ENCODE data around the gene MMP7. TPM values are rescaled to one million over a fixed set of nuclear protein-coding genes. Genes with fewer than 3 reads are reported as not detected.

The MMP7 gene
- total and polyA plus RNA-seq, 2 of the 4 experiments (the other 2 are of a cell fraction): not detected

GRCh38 chr11:102544594-102544993 is 14.0 kb upstream of the MMP7 start:
- H3K9me3 ChIP-seq (ENCODE audit: control insufficient read depth, insufficient read depth, low read length): no peaks in the 10 kb centered on the region
- H2AK5ac ChIP-seq (ENCODE audit: low read depth, low read length): no peak overlapping the region
- ChIA-PET POLR2A (ENCODE audit: unreplicated experiment) (no interaction called here), CTCF (no interaction called here)
- no peak overlapping the region for H2BK20ac ChIP-seq (ENCODE audit: low read depth, low read length)
- H4K5ac ChIP-seq (ENCODE audit: low read depth, low read length): no peak overlapping the region
- DNase-seq (no peak), ATAC-seq (ENCODE audit: low read depth) (no peak)
- intact Hi-C loops (cut with micrococcal nuclease) (no loop called here), dilution Hi-C loops (cut with HindIII; ENCODE audit: low sequenced_read_pairs, unreplicated experiment) (no loop called here), in situ Hi-C loops (cut with MboI; ENCODE audit: low sequenced_read_pairs) (no loop called here)
- H3K27me3 ChIP-seq (ENCODE audit: control insufficient read depth, insufficient read depth, low read length): peaks cover under 1% of the 10 kb centered on the region
- H3K36me3 ChIP-seq (ENCODE audit: control insufficient read depth, insufficient read depth, low read length): no peaks in the 10 kb centered on the region
- no peak overlapping the region for H3K18ac ChIP-seq (ENCODE audit: low read depth, low read length)
- no TSS peak for BruUV-seq (replicated peaks)
- no peak overlapping the region for H2AK9ac ChIP-seq (replicated peaks; ENCODE audit: low read depth, low read length, poor library complexity)
- H2BK15ac ChIP-seq (ENCODE audit: low read depth, low read length): no peak overlapping the region
- H3K56ac ChIP-seq (ENCODE audit: extremely low read depth, insufficient read depth, low read length): no peak overlapping the region
- H3K4me1 ChIP-seq (ENCODE audit: control insufficient read depth, insufficient read depth, low read length): no peaks in the 10 kb centered on the region
- no peak overlapping the region for H3K27ac ChIP-seq (ENCODE audit: insufficient read depth, low read length)
- no peak overlapping the region for H3K4ac ChIP-seq (ENCODE audit: low read depth, low read length)
- no peak overlapping the region for H3K23ac ChIP-seq (ENCODE audit: low read depth, low read length)
- no peaks in the 10 kb centered on the region; the same call in 1 of the 2 replicates for H3K9me1 ChIP-seq (ENCODE audit: insufficient read depth, low read length)
- no peaks in the 10 kb centered on the region for H3K79me1 ChIP-seq (ENCODE audit: low read depth in 1 of 2, low read length in 2 of 2)
- no peak for TF ChIP-seq MAFK (IDR thresholded peaks at IDR 0.05; ENCODE audit: low read depth, low read length)
- TF ChIP-seq USF2 (IDR thresholded peaks at IDR 0.05; ENCODE audit: low read depth, low read length): no peak
- no peak for TF ChIP-seq RFX5 (IDR thresholded peaks at IDR 0.05; ENCODE audit: low read depth, low read length)
- TF ChIP-seq ELK1 (IDR thresholded peaks at IDR 0.05; ENCODE audit: borderline replicate concordance, low read depth, low read length): no peak
- TF ChIP-seq FOS (IDR thresholded peaks at IDR 0.05; ENCODE audit: low read depth, low read length): no peak
- TF ChIP-seq RCOR1 (IDR thresholded peaks at IDR 0.05; ENCODE audit: insufficient replicate concordance, low read length): no peak
- no peak for TF ChIP-seq NFE2L2 (IDR thresholded peaks at IDR 0.05; ENCODE audit: low read depth, low read length)
- TF ChIP-seq RAD21 (IDR thresholded peaks at IDR 0.05; ENCODE audit: low read length): no peak
- TF ChIP-seq MAZ (IDR thresholded peaks at IDR 0.05; ENCODE audit: borderline replicate concordance, low read depth, low read length): no peak
- TF ChIP-seq BHLHE40 (IDR thresholded peaks at IDR 0.05; ENCODE audit: low read depth, low read length): no peak
- TF ChIP-seq POLR2A (IDR thresholded peaks at IDR 0.05; ENCODE audit: low read depth, low read length): no peak
- H3K4me2 ChIP-seq (ENCODE audit: low read depth, low read length): no peak overlapping the region
- no peak overlapping the region for H4K8ac ChIP-seq (ENCODE audit: low read depth in 2 of 2, low read length in 2 of 2)
- H2AFZ ChIP-seq (replicated peaks; ENCODE audit: low read length, poor library complexity): no peak overlapping the region
- H4K20me1 ChIP-seq (ENCODE audit: insufficient read depth, low read length): no peaks in the 10 kb centered on the region
- no peak overlapping the region for H3K9ac ChIP-seq (ENCODE audit: low read depth, low read length)
- H2BK120ac ChIP-seq (ENCODE audit: low read depth, low read length): no peak overlapping the region
- no peak overlapping the region for H3K14ac ChIP-seq (replicated peaks; ENCODE audit: low read depth, low read length)
- no peak overlapping the region for H2BK5ac ChIP-seq (ENCODE audit: low read depth, low read length, poor library complexity, severe bottlenecking)
- no peak overlapping the region for H4K91ac ChIP-seq (ENCODE audit: insufficient read depth, low read depth, low read length)
- WGBS, 2 experiments (ENCODE audit: extremely low coverage in 2 of 2, insufficient read length in 1 of 2): no CpG with 5 or more reads among the region's 1 CpG
- H3K4me3 ChIP-seq (ENCODE audit: insufficient read depth, low read depth, low read length): no peak overlapping the region
